Activated CD8-positive, alpha-beta memory T cell treated with anti-CD3 and anti-CD28 coated beads, Interleukin-2, amount 10 ng/mL, durations not matched to agents 7 days and 5 days (primary cell): ENCODE data around the gene LRTM2. TPM values are rescaled to one million over a fixed set of nuclear protein-coding genes. Genes with fewer than 3 reads are reported as not detected.

ENCODE experiments used
- ATAC-seq: fragments of 150-1000 bp; cut with Tn5 transposase; one replicate; pipeline ENCODE4 v1.10.0; 2021; ENCODE audit warnings: moderate library complexity
- CTCF ChIA-PET: fragments of 350-600 bp; sonication (Branson Sonifier 250); formaldehyde crosslinking; loops from one replicate; lab custom pipeline; 2021; ENCODE audit warnings: antibody characterized with exemption; lab: Charles Lee
- DNase-seq: peaks from one replicate; pipeline ENCODE4 v3.0.0-alpha.2; 2020
- H3K27ac Mint-ChIP-seq: one replicate; pipeline ENCODE4 v1.8.0; 2021; ENCODE audit warnings: mild to moderate bottlenecking, mixed read lengths
- H3K27me3 Mint-ChIP-seq: one replicate; pipeline ENCODE4 v1.8.0; 2021; ENCODE audit warnings: mixed read lengths
- H3K36me3 Mint-ChIP-seq: one replicate; pipeline ENCODE4 v1.8.0; 2021; ENCODE audit warnings: mild to moderate bottlenecking, mixed read lengths
- H3K4me1 Mint-ChIP-seq: one replicate; pipeline ENCODE4 v1.8.0; 2021; ENCODE audit warnings: mixed read lengths
- H3K4me3 Mint-ChIP-seq: one replicate; pipeline ENCODE4 v1.8.0; 2021; ENCODE audit warnings: mild to moderate bottlenecking, moderate library complexity, mixed read lengths
- H3K9me3 Mint-ChIP-seq: one replicate; pipeline ENCODE4 v1.8.0; 2022; ENCODE audit warnings: low read depth, mixed read lengths
- total RNA-seq, 2 experiments: library from RNA; stranded (reverse); gene quantifications; one replicate each; pipeline ENCODE4 v1.2.3, GENCODE V29; 2021

LRTM2 gene
- total RNA-seq, 2 experiments from 2014 or later = not detected

- H3K9me3 Mint-ChIP-seq = no peaks in the 10 kb centered on the region
- no peak for ATAC-seq
- H3K36me3 Mint-ChIP-seq = no peaks in the 10 kb centered on the region
- H3K27ac Mint-ChIP-seq = no peak overlapping the region
- no peaks in the 10 kb centered on the region for H3K4me1 Mint-ChIP-seq
- CTCF ChIA-PET = no interaction called here
- no peak for DNase-seq
- H3K4me3 Mint-ChIP-seq = no peak overlapping the region
- peaks cover 30% of the 10 kb centered on the region for H3K27me3 Mint-ChIP-seq
Observed at GRCh38 chr12:1820896-1821291, 529 bp downstream of the LRTM2 start.

GRCh38 chr12:1821805-1822204 lies 1.4 kb downstream of the LRTM2 start:
- no peaks in the 10 kb centered on the region for H3K36me3 Mint-ChIP-seq
- no peaks in the 10 kb centered on the region for H3K9me3 Mint-ChIP-seq

GRCh38 chr12:1822699-1823098 lies 2.3 kb downstream of the LRTM2 start:
- Mint-ChIP-seq H3K27me3 (peaks cover 30% of the 10 kb centered on the region), H3K27ac (no peak overlapping the region), H3K4me1 (no peaks in the 10 kb centered on the region), H3K4me3 (no peak overlapping the region), H3K9me3 (no peaks in the 10 kb centered on the region), H3K36me3 (no peaks in the 10 kb centered on the region)
- DNase-seq (no peak), ATAC-seq (no peak)
- CTCF ChIA-PET = no interaction called here

More at GRCh38 chr12:1821805-1822204, 1.4 kb downstream of the LRTM2 start:
- Mint-ChIP-seq H3K27ac (no peak overlapping the region), H3K4me1 (no peaks in the 10 kb centered on the region), H3K4me3 (no peak overlapping the region), H3K27me3 (peaks cover 30% of the 10 kb centered on the region)
- DNase-seq (no peak), ATAC-seq (no peak)
- CTCF ChIA-PET = no interaction called here

- Mint-ChIP-seq H3K27me3 (peaks cover 30% of the 10 kb centered on the region), H3K36me3 (no peaks in the 10 kb centered on the region), H3K4me3 (no peak overlapping the region), H3K4me1 (no peaks in the 10 kb centered on the region), H3K9me3 (no peaks in the 10 kb centered on the region), H3K27ac (no peak overlapping the region)
- ATAC-seq = no peak
- CTCF ChIA-PET = interaction anchor here (1.4 kb wide), 1 partner anchor 117 kb away, joined by 5 read pairs; no protein-coding TSS in a partner anchor
- DNase-seq = no peak
Observed at GRCh38 chr12:1823237-1823636, 2.9 kb downstream of the LRTM2 start.

- CTCF ChIA-PET = no interaction called here
- no peak for DNase-seq
- Mint-ChIP-seq H3K36me3 (no peaks in the 10 kb centered on the region), H3K27ac (no peak overlapping the region), H3K27me3 (peaks cover 18% of the 10 kb centered on the region), H3K9me3 (no peaks in the 10 kb centered on the region), H3K4me1 (no peaks in the 10 kb centered on the region), H3K4me3 (no peak overlapping the region)
- ATAC-seq = no peak
Observed at GRCh38 chr12:1825382-1826102, 5.2 kb downstream of the LRTM2 start.

- no peaks in the 10 kb centered on the region for H3K9me3 Mint-ChIP-seq
- CTCF ChIA-PET = no interaction called here
- ATAC-seq = no peak
- no peak overlapping the region for H3K4me3 Mint-ChIP-seq
- no peak overlapping the region for H3K27ac Mint-ChIP-seq
- no peak for DNase-seq
- H3K4me1 Mint-ChIP-seq = no peaks in the 10 kb centered on the region
- H3K36me3 Mint-ChIP-seq = no peaks in the 10 kb centered on the region
- peaks cover 18% of the 10 kb centered on the region for H3K27me3 Mint-ChIP-seq
Observed at GRCh38 chr12:1826401-1826800, 6.0 kb downstream of the LRTM2 start.

GRCh38 chr12:1826867-1827705 lies 6.7 kb downstream of the LRTM2 start:
- H3K9me3 Mint-ChIP-seq = no peaks in the 10 kb centered on the region
- no peaks in the 10 kb centered on the region for H3K36me3 Mint-ChIP-seq
- ATAC-seq (no peak), DNase-seq (no peak)
- CTCF ChIA-PET = interaction anchor here (0.6 kb wide), 1 partner anchor 112 kb away, joined by 3 read pairs; no protein-coding TSS in a partner anchor
- no peak overlapping the region for H3K4me3 Mint-ChIP-seq
- no peak overlapping the region for H3K27ac Mint-ChIP-seq
- no peaks in the 10 kb centered on the region for H3K4me1 Mint-ChIP-seq
- peaks cover 21% of the 10 kb centered on the region for H3K27me3 Mint-ChIP-seq

- H3K27ac Mint-ChIP-seq = no peak overlapping the region
- DNase-seq (no peak), ATAC-seq (no peak)
- CTCF ChIA-PET = interaction anchor here (0.6 kb wide), 1 partner anchor 111 kb away, joined by 3 read pairs; no protein-coding TSS in a partner anchor
- H3K27me3 Mint-ChIP-seq = peaks cover 27% of the 10 kb centered on the region
- H3K4me3 Mint-ChIP-seq = no peak overlapping the region
- no peaks in the 10 kb centered on the region for H3K36me3 Mint-ChIP-seq
- H3K4me1 Mint-ChIP-seq = no peaks in the 10 kb centered on the region
- no peaks in the 10 kb centered on the region for H3K9me3 Mint-ChIP-seq
Observed at GRCh38 chr12:1827826-1828805, 7.8 kb downstream of the LRTM2 start.

- Mint-ChIP-seq H3K27ac (no peak overlapping the region), H3K9me3 (no peaks in the 10 kb centered on the region), H3K4me3 (no peak overlapping the region), H3K36me3 (no peaks in the 10 kb centered on the region), H3K4me1 (no peaks in the 10 kb centered on the region), H3K27me3 (peaks cover 26% of the 10 kb centered on the region)
- CTCF ChIA-PET = no interaction called here
- no peak for DNase-seq
- ATAC-seq = no peak
Observed at GRCh38 chr12:1828856-1829255, 8.5 kb downstream of the LRTM2 start.

- H3K4me1 Mint-ChIP-seq = no peaks in the 10 kb centered on the region
- CTCF ChIA-PET = no interaction called here
- H3K36me3 Mint-ChIP-seq = no peaks in the 10 kb centered on the region
Observed at GRCh38 chr12:1829306-1829900, 9.0 kb downstream of the LRTM2 start.

GRCh38 chr12:1830401-1830845 lies 10.1 kb downstream of the LRTM2 start:
- no peak for DNase-seq
- ATAC-seq = no peak
- CTCF ChIA-PET = interaction anchor here (1.1 kb wide), 1 partner anchor 196 kb away, joined by 3 read pairs; no protein-coding TSS in a partner anchor
- peaks cover 26% of the 10 kb centered on the region for H3K27me3 Mint-ChIP-seq
- H3K9me3 Mint-ChIP-seq = no peaks in the 10 kb centered on the region
- H3K27ac Mint-ChIP-seq = no peak overlapping the region
- H3K4me1 Mint-ChIP-seq = no peaks in the 10 kb centered on the region
- H3K4me3 Mint-ChIP-seq = no peak overlapping the region
- H3K36me3 Mint-ChIP-seq = no peaks in the 10 kb centered on the region

More at GRCh38 chr12:1829306-1829900, 9.0 kb downstream of the LRTM2 start:
- DNase-seq (no peak), ATAC-seq (no peak)
- Mint-ChIP-seq H3K9me3 (no peaks in the 10 kb centered on the region), H3K4me3 (no peak overlapping the region), H3K27ac (no peak overlapping the region), H3K27me3 (peaks cover 26% of the 10 kb centered on the region)
